ENCODE results near the gene GLIS1. TPM values are rescaled to one million over a fixed set of nuclear protein-coding genes. Genes with fewer than 3 reads are reported as not detected.

Gene GLIS1
- total RNA-seq, 1 donor from 2014 or later: 2.5 TPM

- no peak overlapping the region for H3K4me3 ChIP-seq (ENCODE audit: low read depth, low read length)
- TF ChIP-seq, protein P1, sequence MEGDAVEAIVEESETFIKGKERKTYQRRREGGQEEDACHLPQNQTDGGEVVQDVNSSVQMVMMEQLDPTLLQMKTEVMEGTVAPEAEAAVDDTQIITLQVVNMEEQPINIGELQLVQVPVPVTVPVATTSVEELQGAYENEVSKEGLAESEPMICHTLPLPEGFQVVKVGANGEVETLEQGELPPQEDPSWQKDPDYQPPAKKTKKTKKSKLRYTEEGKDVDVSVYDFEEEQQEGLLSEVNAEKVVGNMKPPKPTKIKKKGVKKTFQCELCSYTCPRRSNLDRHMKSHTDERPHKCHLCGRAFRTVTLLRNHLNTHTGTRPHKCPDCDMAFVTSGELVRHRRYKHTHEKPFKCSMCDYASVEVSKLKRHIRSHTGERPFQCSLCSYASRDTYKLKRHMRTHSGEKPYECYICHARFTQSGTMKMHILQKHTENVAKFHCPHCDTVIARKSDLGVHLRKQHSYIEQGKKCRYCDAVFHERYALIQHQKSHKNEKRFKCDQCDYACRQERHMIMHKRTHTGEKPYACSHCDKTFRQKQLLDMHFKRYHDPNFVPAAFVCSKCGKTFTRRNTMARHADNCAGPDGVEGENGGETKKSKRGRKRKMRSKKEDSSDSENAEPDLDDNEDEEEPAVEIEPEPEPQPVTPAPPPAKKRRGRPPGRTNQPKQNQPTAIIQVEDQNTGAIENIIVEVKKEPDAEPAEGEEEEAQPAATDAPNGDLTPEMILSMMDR (conservative IDR thresholded peaks at IDR 0.05; ENCODE audit: low read depth, low read length): no peak
- DNase-seq (ENCODE audit: low read depth): no peak
These were observed 52.6 kb downstream of the GLIS1 start for GRCh38 chr1:53686091-53686964.

DNA sequence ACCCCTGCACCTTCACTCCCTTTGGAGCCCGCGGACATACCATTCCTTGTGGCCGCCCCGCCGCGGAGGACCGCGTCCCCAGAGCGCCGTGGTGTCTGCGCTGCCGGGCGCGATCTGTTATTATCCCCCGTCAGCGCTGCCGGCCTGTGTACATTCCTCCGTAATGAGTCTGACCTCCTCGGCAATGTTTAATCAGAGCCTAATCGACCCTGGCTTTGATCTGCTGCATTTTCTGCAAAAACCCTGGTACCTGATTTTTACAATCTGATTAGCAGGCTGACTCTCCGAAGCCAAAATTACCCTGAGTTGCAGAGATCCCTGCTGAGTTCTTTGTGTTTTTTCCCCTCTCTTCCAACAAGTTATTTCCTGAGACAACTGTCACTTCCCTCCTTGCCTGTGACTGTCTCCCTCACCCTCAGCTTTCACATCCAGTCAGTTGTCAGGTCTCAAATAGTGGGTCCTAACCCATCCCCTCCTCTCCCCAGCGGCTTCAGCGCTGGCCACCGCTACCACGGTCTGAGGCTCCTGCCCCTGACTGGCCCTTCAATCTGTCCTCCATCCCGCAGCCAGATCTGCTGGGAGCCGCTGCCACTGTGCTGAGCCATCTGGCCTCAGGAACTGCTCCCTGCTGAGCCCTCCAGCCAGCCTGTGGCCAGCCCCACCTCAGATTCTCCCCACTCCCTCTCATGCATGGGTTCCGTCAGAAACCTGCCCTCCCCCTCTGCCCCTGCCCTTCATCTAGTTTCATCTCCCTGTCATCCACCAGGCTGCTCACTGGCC lies 53.5 kb downstream of the GLIS1 start:
- no peak for DNase-seq (ENCODE audit: low read depth)

GRCh38 chr1:53684741-53685140 lies 54.2 kb downstream of the GLIS1 start:
- peak overlapping the region; percentile 23 for H3K4me3 ChIP-seq (ENCODE audit: low read depth, low read length)
- DNase-seq (ENCODE audit: low read depth): no peak
- TF ChIP-seq, protein P1 (conservative IDR thresholded peaks at IDR 0.05; ENCODE audit: low read depth, low read length): no peak

More for the DNA sequence above, 53.5 kb downstream of the GLIS1 start:
- TF ChIP-seq, protein P1 (conservative IDR thresholded peaks at IDR 0.05; ENCODE audit: low read depth, low read length): no peak
- peak overlapping the region; percentile 23 for H3K4me3 ChIP-seq (ENCODE audit: low read depth, low read length)

- TF ChIP-seq, protein P1 (conservative IDR thresholded peaks at IDR 0.05; ENCODE audit: low read depth, low read length): peak; percentile 35
- no peak overlapping the region for H3K4me3 ChIP-seq (ENCODE audit: low read depth, low read length)
- no peak for DNase-seq (ENCODE audit: low read depth)
These were observed 54.8 kb downstream of the GLIS1 start for GRCh38 chr1:53683986-53684740.

DNA sequence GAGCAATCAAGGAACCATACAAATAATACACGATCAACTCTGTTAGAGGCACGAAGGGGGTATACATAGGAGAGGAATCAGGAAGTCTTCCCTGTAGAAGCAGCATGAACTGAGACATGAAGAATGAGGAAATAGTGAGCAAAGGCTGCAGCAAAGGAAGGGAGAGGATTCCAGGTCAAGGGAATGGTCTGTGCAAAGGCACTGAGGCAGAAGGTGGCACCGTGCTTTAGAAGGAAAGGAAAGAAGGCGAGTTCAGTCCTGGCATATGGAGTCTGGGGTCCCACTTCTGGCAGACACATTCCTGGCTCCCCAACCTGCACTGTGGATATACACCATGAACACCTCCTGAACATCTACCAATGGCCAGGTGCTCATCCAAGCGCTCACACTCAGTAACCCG lies 56.1 kb downstream of the GLIS1 start:
- TF ChIP-seq, protein P1 (conservative IDR thresholded peaks at IDR 0.05; ENCODE audit: low read depth, low read length): no peak
- no peak overlapping the region for H3K4me3 ChIP-seq (ENCODE audit: low read depth, low read length)
- DNase-seq (ENCODE audit: low read depth): no peak

GRCh38 chr1:53681977-53682685 lies 56.8 kb downstream of the GLIS1 start:
- TF ChIP-seq, protein P1 (conservative IDR thresholded peaks at IDR 0.05; ENCODE audit: low read depth, low read length): peak; percentile 72
- no peak overlapping the region for H3K4me3 ChIP-seq (ENCODE audit: low read depth, low read length)
- no peak for DNase-seq (ENCODE audit: low read depth)
